ENCODE data around the gene USHBP1. TPM values are rescaled to one million over a fixed set of nuclear protein-coding genes. Genes with fewer than 3 reads are reported as not detected.

Gene USHBP1
- total and polyA plus RNA-seq, 2 of the 13 experiments (the other 11 are each of a cell fraction or from before 2014, with no cell fraction given) = 0.15 to 1.5 TPM

- TF ChIP-seq ZNF407 (CRISPR knock-in tag; IDR thresholded peaks at IDR 0.05; ENCODE audit: not compliant biosample characterization) = no peak
- TF ChIP-seq ZNF569 (CRISPR knock-in tag; IDR thresholded peaks at IDR 0.05; ENCODE audit: borderline replicate concordance) = no peak
- peak; percentile 16; the same call in 1 of the 2 replicates for TF ChIP-seq MAX (IDR thresholded peaks at IDR 0.05)
- TF ChIP-seq HNRNPLL (IDR thresholded peaks at IDR 0.05; ENCODE audit: low read depth, low read length, poor library complexity, severe bottlenecking) = peak; percentile 48
- TF ChIP-seq ZFX (CRISPR knock-in tag; IDR thresholded peaks at IDR 0.05; ENCODE audit: low read depth) = peak; percentile 39; the same call in 1 of the 2 replicates
- TF ChIP-seq ZNF276 (CRISPR knock-in tag; IDR thresholded peaks at IDR 0.05; ENCODE audit: low read depth) = no peak
- peak in 1 of 2 experiments; percentile 73; a peak in 3 of 4 replicates for TF ChIP-seq POLR2A (IDR thresholded peaks at IDR 0.05; ENCODE audit: insufficient read depth in 1 of 2, low read depth in 2 of 2, low read length in 2 of 2)
- TF ChIP-seq SAP130 (CRISPR knock-in tag; IDR thresholded peaks at IDR 0.05; ENCODE audit: low read depth) = 0 out of 2 replicates have a peak, but pooled peaks have one; percentile 24
- no peak for TF ChIP-seq ISX (CRISPR knock-in tag; conservative IDR thresholded peaks at IDR 0.05)
- TF ChIP-seq ZBTB39 (CRISPR knock-in tag; IDR thresholded peaks at IDR 0.05) = no peak
- no peak for TF ChIP-seq ZNF720 (CRISPR knock-in tag; IDR thresholded peaks at IDR 0.05)
- no peak for TF ChIP-seq ZBTB1 (CRISPR knock-in tag; IDR thresholded peaks at IDR 0.05; ENCODE audit: borderline replicate concordance)
- no peak for TF ChIP-seq ZNF496 (CRISPR knock-in tag; IDR thresholded peaks at IDR 0.05; ENCODE audit: insufficient replicate concordance)
- TF ChIP-seq ZNF430 (CRISPR knock-in tag; IDR thresholded peaks at IDR 0.05) = no peak
- no peak for TF ChIP-seq MED1 (CRISPR knock-in tag; IDR thresholded peaks at IDR 0.05)
- TF ChIP-seq ZSCAN21 (CRISPR knock-in tag; IDR thresholded peaks at IDR 0.05; ENCODE audit: borderline replicate concordance) = 0 out of 2 replicates have a peak, but pooled peaks have one; percentile 10
- no peak for TF ChIP-seq NFYB (CRISPR knock-in tag; IDR thresholded peaks at IDR 0.05)
These were observed 19.0 kb downstream of the USHBP1 start, which contains the start of gene NR2F6 (continued) for GRCh38 chr19:17245535-17245984.

All from HepG2 (cell line).